Left ventricle myocardium superior (tissue), 1 donor: Measurements from ENCODE around the gene CNOT9. TPM values are rescaled to one million over a fixed set of nuclear protein-coding genes. Genes with fewer than 3 reads are reported as not detected.

Experiments
- ATAC-seq: fragments of 200-7000 bp; cut with Tn5 transposase; one replicate; pipeline ENCODE4 v1.9.1; 2020; ENCODE audit warnings: mild to moderate bottlenecking, moderate library complexity
- DNase-seq: peaks from one replicate; pipeline ENCODE4 v3.0.0-alpha.2; 2020
- intact Hi-C: fragments of 100-400 bp; cut with micrococcal nuclease; formaldehyde crosslinking; loops from one replicate; pipeline ENCODE4 v1.11.0; 2022
- total RNA-seq: library from RNA; stranded (reverse); fragmentation: NEBNext Ultra II Directional; extraction: Animal tissue kit (Norgen Biotek cat#: 25700); gene quantifications from one replicate; pipeline ENCODE4 v1.2.1, GENCODE V29; 2021
- donor health status: DM: no; HTN: yes; CAD: no; lungs with severe emphysema.

Gene CNOT9
- total RNA-seq, 1 donor from 2014 or later, result 18.6 TPM

DNA sequence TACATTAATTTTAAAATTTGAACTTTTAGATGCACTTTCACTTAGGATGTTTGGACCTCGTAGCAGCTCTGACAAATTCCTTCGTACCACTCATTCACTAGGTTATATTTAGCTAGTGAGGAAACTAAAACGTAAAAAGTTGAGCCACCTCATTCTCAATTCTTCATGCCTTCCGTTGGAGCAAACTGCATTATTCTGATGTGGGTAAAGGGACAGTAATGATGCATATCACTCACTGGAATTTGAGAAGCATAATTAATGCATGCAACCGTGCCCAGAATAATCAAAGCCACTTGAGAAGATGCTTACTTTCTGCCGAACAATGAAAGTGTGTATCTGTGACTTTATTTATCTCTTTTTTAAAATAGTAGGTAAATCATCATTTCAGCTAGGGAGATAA is 2.2 kb downstream of the CNOT9 start:
- intact Hi-C loops, result no loop called here
- ATAC-seq (no peak), DNase-seq (no peak)

DNA sequence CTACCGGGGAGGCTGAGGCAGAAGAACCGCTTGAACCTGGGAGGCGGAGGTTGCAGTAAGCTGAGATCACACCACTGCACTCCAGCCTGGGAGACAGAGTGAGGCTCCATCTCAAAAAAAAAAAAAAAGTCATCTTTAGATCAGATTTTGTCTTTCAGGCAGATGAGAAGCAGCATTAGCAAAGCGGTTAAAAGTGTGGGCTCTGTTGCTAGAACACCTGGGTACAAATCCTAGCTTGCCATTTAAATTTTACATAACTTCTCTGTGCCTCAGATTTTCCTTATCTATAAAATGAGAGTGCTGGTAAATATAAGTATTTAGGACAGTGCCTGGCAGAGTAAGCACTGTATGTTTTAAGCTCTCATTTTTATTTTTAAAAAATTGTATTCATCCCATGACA is 8.2 kb downstream of the CNOT9 start:
- no peak for DNase-seq
- ATAC-seq, result no peak
- intact Hi-C loops, result no loop called here

DNA sequence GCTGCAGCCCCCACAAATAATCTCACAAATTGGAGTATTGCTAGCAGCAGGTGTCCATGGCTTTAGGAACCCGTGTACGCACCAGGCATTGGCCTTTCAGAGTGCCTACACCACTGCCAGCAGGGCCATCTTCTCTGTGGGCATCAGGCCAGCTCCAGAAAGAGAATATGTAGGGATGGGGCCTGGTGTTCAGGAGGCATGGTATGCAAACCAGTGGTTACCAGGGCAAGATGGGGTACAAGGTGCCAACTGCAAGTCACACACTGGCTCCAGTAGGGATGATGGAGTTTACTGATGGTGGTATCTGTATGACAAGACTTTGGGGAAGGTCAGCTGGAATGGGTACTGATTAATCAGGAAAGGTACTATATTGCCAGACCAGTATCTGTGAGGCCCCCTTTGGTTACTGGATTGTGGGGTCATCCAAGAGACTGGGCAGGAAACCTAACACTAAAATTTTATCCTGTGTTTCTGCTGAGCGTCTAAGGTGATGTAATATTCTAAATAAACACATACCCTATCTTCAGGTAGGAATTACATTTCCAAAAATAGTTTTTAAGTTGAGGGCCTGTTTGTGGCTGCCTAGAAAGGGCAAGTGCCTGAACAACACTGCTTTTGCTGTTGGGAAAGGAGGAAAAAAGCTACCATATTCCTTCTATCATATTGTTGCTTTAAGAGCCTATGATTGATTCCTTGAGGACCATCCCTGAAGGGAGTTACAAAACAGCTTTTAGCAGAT is 9.0 kb downstream of the CNOT9 start:
- no peak for DNase-seq
- peak; percentile 84 for ATAC-seq
- intact Hi-C loops, result no loop called here

DNA sequence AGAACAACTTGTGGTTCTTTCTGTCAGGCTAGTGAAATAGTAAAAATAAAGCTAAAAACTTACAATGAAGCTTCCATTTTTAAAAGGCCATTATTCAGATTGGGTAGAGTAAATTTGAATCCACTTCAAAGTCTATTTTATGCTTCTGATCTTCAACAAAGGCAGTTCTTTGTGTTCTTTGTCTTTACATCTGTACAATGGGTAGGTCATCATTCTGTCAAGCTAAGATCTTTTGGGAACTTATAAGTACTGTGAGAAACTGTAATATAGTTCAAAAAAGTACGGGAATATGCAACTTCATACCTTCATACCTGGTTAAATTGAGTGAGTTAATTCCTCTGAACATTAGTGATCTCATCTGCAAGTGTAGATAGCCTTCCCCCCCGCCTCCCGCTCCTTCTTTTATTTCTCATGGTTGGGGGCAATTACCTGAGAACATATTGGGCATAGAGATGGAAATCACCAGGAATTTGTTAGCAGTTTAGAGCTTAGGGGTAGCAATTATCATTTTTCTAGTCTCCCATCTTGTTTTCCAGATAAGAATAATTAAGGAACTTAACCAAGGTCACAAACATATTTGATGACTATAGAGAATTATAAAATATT is 9.7 kb downstream of the CNOT9 start:
- DNase-seq, result no peak
- ATAC-seq, result no peak
- intact Hi-C loops, result no loop called here

DNA sequence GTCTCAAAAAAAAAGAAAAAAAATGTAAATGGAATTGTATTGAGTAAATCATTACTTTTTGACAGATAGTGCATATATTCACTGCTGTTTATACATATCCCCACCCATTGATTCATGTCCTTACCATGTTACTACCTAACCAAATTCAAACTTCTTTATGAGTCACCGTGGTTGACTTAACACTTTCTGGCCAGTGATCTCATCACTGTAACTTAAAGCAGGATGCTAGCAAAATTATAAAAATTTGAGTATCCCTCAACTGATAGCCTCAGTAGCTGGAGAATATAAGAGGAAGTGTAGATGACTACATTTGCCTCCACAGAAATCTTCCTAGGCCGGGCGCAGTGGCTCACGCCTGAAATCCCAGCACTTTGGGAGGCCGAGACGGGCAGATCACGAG is 13.4 kb downstream of the CNOT9 start:
- DNase-seq, result no peak
- intact Hi-C loops, result no loop called here
- no peak for ATAC-seq

DNA sequence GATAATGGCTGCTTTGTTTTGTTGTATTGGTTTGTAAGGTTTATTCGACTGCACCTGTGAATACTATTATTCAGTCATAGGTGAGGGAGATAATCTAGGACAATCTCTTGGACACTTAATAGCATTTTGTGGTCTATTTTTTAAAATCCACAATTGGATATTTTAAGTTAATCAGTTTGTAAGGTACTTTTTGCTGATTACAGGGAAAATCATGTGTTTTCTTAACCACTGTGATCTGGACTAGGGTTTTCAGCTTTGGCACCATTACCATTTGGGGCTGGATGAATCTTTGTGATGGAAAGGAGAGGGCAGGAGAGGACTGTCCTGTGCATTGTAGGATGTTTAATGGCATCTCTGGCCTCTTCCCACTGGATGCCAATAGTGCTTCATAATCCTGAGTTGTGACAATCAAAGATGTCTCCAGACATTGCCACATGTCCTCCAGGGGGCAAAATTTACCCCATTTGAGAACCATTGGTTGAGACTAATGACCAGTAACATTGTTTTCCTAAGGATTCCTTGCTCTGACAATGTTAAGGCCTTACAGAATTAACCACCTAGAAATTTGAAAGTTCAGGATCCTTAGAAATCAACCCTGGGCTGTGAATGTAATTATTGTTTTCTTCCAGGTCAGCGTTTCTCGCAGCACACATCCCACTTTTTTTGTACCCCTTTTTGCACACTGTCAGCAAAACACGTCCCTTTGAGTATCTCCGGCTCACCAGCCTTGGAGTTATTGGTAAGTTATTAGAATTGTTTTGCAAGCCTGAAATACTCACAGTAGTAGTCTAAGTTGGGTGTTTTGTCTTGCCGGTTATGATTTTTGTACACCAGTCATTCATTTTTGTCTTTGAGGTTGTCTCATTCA is 15.6 kb downstream of the CNOT9 start:
- no peak for DNase-seq
- ATAC-seq, result no peak
- intact Hi-C loops, result no loop called here

DNA sequence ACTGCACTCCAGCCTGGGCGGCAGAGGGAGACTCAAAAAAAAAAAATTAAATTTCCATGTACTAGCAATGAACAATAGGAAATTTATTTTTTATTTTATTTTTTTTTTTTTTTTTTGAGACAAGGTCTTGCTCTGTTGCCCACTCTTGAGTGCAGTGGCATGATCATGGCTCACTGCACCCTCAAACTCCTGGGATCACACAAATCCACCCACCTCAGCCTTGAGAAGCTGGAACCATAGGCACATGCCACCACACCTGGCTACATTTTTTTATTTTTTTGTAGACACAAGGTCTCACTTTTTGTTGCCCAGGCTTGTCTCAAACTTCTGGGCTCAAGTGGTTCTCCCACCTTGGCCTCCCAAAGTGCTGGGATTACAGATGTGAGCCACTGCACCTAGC is 16.9 kb downstream of the CNOT9 start:
- DNase-seq (no peak), ATAC-seq (no peak)
- intact Hi-C loops, result no loop called here

DNA sequence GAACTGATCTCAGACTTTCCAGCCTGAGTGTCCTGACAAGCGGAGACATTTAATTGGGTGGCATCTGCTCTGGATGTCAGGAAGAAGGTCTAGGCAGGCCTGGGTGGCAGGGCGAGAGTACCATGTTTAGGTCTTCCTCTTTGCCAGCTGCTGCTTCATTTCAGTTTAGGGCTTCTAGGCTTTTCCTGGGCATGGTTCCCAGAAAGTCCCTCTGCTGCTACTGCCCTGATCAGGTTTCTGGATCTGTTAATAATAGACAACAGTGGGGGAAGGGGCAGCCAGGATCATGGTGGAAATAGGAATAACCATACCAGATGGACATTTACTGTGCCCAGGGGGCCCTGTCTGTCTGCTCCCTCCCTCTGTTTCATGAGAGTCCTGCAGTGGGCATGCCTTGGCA is 36.8 kb downstream of the CNOT9 start:
- ATAC-seq (peak; percentile 52), DNase-seq (no peak)
- intact Hi-C loops, result no loop called here

DNA sequence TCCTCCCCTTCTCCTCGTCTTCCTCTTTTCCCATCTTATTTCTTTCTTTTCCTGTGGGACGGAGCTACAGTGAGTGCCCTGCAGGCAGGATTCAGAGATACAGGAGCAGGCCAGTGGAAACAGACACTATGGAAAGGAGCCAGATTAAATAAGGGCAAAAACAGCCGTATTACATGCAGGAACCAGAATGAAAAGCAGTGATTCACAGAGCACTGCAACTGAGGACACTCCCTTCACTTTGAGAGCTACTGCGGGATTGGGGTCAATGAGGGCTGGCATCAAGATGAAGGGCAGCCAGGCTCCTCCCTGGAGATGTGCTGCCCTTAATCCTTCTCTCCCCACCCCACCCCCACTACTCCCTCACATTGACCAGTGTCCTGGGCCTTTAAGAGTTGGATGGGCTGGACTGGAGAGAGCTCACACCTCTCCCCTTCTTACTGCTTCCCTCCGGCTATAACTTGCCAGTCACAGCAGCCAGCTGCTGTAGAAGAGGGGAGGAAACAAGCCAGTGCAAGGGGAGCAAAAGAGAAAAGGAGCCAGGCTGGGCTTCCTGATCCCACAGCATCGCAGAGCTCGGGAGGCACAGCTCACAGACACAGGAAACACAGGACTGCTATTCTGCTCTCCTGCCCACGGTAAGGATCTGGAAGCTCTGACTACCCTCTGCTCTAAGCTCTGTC is 38.9 kb downstream of the CNOT9 start, which contains the start of gene PLCD4:
Gene PLCD4, plus strand, starts transcription at position 464 of the 680 bp plus-strand sequence. CDS start 7,841 bp downstream, outside the sequence.
- no peak for DNase-seq
- peak; percentile 79 for ATAC-seq

DNA sequence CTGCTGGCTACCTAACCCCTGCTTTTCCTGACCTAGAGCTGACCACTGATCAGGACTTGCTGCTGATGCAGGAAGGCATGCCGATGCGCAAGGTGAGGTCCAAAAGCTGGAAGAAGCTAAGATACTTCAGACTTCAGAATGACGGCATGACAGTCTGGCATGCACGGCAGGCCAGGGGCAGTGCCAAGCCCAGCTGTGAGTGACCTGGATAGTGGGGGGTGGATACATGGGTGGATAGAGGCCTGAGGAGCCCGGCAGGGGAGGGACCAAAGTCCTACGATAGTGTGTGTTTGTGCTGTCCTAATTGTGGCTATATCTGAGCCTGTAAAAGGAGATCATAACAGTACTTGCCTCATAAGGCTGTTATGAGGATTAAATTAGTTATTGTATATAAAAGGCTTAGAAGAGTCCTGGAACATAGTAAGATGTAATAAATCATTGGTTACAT is 47.3 kb downstream of the CNOT9 start:
- intact Hi-C loops, result no loop called here
- ATAC-seq, result no peak
- no peak for DNase-seq

More for the DNA sequence above, 38.9 kb downstream of the CNOT9 start, which contains the start of gene PLCD4:
- intact Hi-C loops, result no loop called here

DNA sequence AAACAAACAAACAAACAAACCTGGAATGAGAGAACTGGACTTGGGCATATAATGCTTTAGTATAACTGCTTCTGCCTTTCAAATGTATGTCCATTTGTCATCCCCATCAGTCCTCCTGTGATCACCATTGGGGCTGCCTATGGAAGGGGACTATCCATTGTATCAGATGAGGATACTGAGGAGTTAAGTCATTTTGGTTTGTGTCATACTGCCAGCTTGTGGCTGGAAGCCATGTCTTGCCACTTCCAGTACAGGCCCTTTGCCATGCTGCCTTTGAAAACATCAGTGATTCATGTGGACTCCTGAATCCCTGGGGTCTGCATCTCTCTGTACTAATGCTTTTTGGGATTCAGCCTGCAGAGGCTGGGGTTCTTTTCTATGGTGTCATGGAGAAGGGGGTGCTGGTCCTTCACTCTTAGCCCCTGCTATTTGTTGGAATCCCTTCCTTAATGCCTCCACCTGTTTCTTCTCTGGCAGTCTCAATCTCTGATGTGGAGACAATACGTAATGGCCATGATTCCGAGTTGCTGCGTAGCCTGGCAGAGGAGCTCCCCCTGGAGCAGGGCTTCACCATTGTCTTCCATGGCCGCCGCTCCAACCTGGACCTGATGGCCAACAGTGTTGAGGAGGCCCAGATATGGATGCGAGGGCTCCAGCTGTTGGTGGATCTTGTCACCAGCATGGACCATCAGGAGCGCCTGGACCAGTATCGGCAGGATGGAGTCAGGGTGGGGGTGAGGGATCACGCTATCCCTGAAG is 49.6 kb downstream of the CNOT9 start:
- DNase-seq (no peak), ATAC-seq (no peak)
- intact Hi-C loops, result no loop called here

DNA sequence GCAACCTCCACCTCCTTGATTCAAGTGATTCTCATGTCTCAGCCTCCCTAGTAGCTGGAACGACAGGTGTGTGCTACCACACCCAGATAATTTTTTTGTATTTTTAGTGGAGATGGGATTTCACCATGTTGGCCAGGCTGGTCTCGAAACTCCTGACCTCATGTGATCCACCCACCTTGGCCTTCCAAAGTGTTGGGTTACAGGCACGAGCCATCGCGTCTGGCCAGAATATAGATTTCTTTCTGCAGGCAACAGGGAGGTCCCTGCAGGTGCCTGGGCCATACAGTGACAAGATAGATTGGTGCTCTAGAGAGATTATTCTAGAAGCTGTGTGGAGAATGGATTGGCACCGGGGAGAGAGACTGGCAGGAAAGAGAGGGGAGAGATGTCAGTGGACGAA is 52.4 kb downstream of the CNOT9 start:
- DNase-seq (no peak), ATAC-seq (no peak)
- intact Hi-C loops, result no loop called here

DNA sequence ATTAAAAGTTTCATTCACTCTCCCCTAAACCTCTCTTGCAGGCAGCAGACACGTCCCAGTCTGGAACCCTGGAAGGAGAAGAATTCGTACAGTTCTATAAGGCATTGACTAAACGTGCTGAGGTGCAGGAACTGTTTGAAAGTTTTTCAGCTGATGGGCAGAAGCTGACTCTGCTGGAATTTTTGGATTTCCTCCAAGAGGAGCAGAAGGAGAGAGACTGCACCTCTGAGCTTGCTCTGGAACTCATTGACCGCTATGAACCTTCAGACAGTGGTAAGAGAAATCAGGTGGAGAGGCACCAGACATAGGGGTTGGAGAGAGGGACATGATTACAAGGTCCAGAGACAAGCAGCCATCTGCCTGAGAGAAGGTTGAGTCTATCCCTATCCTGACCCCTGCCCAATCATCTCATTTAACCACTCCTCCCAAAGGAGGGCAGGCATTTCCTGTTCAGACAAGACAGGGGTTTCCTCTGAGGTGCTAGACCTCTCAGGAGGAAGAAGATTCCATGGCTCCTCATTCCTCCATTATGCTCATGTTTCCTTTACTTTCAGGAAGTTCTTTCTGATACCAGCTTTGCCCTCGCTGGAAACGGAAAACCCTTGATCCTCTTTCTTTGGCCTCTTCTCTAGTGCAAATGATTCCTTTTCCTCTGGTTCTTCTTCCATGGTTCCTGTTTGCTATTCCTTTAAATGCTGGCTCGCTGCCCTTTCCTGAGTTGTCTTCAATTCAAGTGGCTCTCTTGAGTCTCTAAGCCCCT is 54.1 kb downstream of the CNOT9 start:
- intact Hi-C loops, result no loop called here
- ATAC-seq, result peak; percentile 62

DNA sequence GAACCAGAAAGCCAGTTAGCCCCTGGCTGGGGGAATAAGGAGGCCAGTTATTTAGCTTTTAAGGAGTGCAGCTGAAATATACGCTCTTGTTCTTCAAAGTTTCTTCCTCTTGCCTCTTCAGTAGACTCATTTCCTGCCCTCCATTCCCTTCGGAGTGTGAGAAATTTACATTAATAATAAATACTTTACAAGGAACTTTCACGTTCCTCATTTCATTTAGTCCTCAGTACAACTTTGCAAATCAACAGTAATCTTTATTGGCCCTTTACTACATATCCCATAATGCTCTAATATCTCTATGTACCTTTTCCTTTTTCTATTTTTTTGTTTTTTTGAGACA is 54.7 kb downstream of the CNOT9 start:
- intact Hi-C loops, result no loop called here
- ATAC-seq, result no peak
- no peak for DNase-seq

More for the DNA sequence above, 54.1 kb downstream of the CNOT9 start:
- no peak for DNase-seq

DNA sequence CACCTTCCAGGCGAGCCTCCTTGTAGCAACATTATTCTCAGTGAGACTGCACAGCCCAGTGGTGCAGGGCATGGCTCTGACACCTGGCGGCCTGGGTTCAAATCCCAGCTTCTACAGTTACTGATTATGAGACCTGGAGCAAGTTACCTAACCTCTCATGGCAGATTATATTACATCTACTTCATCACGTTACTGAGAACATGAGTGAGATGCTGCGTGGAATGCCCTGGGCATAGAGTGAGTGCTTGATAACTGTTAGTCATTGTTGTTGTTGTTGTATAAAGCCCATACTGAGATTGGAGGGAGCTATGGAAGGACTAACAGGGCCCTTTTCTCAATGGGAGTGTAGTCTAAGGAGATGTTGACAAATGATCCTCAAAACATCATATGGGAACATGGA is 57.7 kb downstream of the CNOT9 start:
- intact Hi-C loops, result no loop called here
- ATAC-seq, result no peak
- no peak for DNase-seq

DNA sequence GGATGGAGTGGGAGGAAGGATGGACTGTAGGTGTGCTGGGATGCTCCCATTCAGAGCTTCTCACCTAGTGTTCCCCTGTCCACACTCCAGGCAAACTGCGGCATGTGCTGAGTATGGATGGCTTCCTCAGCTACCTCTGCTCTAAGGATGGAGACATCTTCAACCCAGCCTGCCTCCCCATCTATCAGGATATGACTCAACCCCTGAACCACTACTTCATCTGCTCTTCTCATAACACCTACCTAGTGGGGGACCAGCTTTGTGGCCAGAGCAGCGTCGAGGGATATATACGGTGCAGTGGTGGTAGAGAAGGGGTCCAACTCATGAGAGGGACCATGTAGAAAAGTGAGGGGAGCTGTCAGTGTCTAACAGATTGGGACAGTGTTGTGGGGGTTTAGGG is 59.3 kb downstream of the CNOT9 start:
- intact Hi-C loops, result no loop called here
- ATAC-seq (no peak), DNase-seq (no peak)

DNA sequence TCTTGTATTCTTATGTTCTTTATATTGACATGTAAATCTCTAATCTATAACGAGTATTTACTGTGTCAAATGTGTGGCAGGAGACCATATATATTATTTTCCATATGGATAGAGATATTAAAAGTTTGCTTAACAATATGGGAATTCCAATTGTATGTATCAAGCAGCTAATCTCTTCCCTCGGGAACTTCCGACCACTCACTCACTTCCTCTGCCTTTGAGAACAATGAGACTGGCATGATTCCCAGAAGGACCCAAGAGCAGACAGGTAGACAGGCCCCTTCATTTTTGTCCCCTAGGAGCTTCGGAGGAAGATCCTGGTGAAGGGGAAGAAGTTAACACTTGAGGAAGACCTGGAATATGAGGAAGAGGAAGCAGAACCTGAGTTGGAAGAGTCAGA is 63.2 kb downstream of the CNOT9 start:
- DNase-seq (no peak), ATAC-seq (no peak)
- intact Hi-C loops, result no loop called here

DNA sequence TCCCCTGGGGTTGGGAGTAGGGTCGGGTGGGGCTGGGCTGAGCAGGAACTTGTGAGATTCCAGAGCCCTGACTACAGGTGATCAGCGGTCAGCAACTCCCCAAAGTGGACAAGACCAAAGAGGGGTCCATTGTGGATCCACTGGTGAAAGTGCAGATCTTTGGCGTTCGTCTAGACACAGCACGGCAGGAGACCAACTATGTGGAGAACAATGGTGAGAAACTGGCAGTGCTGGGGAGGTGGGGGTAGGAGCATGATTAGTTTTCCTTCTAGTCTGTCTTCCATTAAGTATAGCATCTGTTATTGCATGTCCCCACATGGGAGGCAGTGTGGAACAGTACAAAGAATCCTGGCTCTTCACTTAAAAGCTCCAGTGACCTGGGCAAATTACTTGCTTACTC is 67.1 kb downstream of the CNOT9 start:
- DNase-seq (no peak), ATAC-seq (no peak)
- intact Hi-C loops, result no loop called here
